NK-92 (cell line): ENCODE results near the gene APCS.

Experiments
- DNase-seq: peaks from one replicate; lab custom pipeline; 2025; ENCODE audit not compliant: unreplicated experiment; lab: John Stamatoyannopoulos, UW

Gene APCS, protein sequence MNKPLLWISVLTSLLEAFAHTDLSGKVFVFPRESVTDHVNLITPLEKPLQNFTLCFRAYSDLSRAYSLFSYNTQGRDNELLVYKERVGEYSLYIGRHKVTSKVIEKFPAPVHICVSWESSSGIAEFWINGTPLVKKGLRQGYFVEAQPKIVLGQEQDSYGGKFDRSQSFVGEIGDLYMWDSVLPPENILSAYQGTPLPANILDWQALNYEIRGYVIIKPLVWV

DNA sequence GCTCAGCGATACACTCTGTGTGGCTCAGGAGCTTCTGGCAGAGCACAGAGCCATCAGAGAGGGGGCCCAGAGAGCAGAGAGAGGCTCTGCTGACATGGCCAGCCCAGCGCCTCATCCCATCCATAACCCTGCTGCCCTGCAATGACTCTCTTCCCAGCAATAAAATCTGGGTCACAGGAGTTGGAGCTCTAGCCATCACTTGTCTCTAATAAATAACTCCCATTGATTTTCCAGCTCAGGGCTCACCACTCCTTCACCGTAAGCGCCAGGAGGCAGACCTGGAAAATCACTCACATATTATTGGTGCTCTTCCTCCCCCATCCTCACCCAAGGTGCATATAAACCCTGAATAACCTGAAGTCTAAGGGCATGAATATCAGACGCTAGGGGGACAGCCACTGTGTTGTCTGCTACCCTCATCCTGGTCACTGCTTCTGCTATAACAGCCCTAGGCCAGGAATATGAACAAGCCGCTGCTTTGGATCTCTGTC is at the start of gene APCS:
TSS of gene APCS (plus strand) at position 366 of the 491 bp plus-strand sequence. CDS start at position 462, 96 bp downstream.
- no peak for DNase-seq

DNA sequence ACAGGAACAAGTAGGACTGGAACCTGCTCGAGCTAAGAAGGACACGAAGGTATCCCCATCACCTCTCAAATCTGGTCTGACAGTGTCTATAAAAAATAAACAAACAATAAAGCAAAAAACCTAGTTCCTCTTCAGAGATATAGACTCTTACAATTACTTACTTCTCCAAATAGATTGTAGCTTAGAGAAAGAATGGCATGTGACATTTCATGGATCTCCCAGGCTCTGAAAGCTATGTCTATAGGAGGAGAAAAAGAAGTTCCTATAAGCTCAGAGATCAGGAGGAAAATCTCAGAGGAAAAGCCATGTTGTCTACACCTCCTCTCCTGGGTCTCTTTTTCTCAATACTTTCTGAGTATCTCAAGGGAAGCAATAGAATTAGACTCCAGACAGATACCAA is 39.5 kb upstream of the APCS start:
- DNase-seq: no peak

DNA sequence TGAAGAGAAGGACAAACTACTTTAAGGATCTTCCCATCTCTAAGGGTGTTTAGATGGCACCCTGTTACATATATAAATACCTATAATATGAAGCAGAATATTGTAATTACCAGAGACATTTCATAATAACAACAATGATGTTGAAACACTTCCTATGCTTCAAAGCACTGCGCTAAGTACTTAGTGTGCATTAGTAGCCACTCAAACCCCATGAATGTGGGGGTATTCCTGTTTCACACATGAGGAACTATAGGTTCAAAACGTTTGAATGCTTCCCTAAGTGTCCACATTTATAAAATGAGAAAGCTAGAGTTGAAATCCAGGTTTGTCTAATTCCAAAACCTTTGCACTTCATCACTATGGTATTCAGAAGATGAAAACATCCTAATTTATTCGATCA is 33.4 kb upstream of the APCS start:
- DNase-seq: no peak

DNA sequence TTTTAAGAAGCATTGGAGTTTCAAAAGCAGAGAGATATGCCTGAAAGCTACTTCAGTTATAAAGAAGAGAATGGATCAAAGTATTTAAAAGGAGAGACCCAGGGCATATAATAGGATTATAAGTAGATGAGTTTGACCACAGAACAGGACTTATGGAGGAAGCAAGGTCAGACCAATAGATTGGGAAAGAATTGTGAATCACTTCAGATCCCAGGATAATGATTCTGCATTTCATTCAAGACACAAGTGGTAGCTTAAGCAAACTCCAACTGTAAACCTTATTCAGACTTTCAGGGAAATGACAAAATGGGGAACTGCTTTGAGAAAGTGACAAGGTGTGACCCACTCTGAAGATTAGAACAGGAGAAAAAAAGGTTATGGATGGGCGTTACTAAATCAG is 32.9 kb upstream of the APCS start:
- DNase-seq: no peak

DNA sequence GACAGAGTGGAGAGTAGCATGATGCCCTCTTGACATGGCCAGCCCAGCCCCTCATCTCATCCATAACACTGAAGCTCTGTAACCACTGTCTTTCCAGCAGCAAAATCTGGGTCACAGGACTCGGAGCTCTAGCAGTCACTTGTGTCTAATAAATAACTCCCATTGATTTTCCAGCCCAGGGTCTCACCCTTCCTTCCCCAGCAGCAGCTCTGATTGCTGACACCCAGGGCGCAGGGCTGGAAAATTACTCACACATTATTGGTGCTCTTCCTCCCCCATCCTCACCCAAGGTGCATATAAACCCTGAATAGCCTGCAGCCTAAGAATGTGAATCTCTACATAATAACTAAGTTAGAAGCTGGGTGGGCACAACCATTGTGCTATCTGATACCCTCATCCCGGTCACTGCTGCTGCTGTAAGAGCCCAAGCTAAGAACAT is 30.7 kb upstream of the APCS start:
- no peak for DNase-seq

DNA sequence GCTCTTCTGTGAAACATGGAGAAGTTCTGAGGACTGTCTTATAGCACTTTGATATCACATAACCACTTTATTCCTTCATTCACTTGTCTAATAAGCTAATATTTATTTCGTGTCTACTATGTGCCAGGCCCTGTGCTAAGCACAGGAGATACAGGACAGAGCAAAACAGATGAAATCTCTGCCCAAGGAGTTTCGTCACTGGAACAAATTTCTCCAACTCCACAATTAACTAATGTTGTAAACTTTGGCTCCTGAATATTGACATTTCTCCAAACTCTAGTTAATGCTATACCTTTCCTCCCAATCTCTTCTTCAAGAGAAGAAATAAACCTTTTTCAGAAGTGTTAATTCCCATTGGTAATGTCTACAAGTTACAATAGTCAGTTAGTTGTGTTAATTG is 27.0 kb upstream of the APCS start:
- no peak for DNase-seq

DNA sequence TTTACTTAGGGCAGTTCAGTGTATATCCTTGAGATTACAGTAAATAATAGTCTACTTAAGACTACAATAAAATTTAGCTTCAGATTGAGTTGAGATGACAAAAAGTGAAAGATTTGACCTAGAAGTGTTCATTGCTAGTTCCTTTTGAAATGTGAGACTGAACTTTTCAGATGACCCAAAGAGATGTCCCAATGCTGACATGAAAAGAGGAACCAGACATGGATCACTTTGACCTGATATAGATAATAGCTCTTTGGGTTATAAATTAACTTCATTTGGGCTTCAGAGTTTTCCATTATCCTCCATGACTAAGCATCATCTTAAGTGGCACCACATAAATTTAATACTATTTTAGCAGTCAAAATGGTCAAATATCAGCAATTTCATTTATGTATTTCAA is 26.1 kb upstream of the APCS start:
- no peak for DNase-seq

DNA sequence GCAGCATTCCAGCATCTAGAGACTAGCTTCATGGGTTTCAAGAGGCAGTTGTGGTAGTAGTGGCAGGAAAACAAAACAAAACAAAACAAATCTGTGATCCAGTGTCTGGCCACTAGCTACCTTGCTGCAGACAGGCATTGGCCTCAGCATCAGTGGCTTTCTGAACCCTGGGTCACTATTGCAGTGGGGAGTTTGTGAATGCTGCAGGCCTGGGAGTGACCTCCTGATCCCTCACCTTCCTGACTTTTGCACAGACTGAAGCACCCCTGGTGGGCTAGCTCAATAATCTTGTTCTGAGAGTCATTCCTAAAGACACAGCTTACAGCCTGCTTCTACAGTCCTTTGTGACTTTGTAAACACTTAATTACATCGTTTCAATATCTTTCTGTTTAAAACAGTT is 24.9 kb upstream of the APCS start:
- no peak for DNase-seq

DNA sequence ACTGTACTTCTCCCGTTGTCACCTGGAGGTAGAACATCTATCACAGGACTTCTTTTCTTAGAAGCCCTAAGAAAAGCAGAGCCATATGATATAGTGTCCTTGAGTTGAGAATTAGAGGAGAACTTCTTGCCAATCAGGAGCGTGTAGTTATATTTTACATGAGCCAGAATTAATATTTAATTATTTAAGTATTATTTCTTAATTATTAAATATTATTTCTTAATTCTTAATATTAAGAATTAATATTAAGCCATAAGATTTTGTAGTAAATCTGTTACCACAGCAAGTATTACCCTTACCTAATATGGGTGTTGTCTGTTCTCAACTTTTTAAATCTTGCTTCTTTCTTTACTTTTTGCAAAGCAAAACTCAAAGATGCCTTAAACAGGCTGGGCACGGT is 10.2 kb upstream of the APCS start:
- no peak for DNase-seq

DNA sequence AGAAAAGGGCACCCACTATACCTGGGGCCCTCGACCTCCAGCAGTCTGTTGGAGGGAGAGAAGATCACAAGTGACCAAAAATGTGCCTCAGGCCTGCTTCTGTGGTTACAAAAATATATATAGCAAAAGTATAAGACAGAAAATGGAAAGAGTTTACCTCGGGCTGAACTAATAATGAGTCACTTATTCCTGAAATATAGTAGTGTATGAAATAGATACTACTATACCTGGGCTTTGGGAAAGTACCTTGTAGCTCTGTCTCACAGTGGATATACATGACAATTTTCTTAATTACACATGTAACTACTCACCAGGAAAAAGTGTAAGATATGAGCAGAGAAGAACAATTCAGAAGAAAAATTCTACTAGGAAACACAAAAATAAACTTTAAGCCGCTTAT is 7.3 kb upstream of the APCS start:
- DNase-seq: no peak

DNA sequence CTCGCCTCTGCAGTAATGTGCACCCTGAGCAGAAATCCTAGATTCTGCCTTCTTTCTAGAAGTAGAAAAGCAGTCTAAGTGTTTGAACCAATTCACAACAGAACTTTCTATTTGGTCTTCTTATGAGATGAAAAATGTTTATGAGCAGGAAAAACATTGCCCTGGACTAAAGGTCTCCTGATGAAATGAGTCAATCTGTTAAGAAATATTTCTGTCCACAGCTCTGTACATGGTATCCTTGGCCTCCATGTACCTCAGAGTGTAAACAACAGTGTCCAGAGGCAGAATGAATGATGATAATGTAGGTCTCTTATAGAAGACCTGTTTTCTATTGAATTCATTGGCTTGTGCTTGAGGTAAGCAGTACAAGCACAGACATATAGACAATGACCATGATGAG is 6.2 kb upstream of the APCS start:
- no peak for DNase-seq

DNA sequence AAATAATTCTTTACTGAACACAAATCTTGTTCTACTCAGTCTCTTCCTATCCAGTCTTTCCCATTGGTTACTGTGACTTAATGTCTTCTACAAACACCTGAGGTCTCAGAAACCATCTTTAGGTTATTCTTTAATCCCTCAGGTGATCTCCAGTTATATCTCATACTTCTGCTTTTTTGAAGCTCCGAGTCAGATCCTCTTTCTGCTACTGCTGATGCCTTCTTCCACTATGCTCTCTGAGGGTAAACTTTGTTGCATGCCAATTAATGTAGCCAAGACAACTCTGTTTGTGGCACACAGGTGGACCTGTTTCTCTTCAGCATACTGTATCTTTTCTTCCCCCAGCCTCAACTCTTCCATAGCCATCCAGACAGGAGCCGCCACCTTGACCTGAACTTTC is 3.1 kb upstream of the APCS start:
- DNase-seq: no peak

DNA sequence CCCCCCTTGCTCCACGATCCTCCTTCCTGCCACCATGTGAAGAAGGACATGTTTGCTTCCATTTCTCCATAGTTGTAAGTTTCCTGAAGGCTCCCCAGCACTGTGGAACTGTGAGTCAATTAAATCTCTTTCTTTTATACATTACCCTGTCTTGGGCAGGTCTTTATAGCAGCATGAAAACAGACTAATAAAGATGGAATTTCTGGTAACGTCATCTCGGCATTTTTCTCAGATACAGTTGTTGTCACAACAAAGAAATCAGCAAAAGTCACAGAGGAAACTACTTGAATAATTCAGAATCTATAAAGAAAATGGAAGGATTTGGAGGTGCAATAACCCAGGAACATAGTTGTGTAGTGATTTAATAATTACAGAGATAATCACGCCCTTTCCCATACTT is 4.4 kb downstream of the APCS start:
- DNase-seq: no peak

DNA sequence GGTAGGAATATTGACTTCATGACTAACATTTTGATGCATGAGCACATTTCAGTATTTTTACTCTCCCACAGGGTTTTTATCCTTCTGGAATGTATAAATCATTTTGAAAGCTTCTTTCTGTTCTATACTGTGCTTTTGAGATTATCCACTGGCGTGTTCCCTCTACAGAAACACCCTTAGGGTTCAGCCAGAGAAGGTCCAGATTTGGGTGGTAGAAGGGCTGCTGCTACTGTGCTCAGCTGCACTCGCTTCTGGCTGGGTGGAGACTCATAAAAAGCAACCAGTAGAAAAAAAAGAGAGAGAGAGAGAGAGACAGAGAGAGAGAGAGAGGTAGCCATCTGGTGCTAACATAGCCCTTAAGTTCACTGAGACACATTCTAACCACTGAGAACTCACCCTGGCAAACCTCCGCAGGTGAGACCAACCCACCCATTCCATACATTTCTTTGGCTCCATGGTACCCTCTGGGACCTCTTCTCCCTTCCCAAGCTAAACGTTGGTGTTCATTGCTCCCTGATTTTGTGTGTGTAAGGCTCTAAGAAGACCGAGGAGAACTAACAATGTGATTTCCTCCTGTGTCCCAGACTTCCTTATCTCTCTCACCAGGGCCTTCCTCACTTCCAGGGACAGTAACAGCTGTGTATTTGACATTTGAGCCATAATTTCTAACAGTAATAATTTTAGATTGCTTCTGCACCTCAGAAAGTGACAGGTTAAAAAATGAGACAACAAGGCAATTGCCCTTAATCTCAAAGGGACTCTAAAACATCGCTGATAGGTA is 7.2 kb downstream of the APCS start:
- no peak for DNase-seq

DNA sequence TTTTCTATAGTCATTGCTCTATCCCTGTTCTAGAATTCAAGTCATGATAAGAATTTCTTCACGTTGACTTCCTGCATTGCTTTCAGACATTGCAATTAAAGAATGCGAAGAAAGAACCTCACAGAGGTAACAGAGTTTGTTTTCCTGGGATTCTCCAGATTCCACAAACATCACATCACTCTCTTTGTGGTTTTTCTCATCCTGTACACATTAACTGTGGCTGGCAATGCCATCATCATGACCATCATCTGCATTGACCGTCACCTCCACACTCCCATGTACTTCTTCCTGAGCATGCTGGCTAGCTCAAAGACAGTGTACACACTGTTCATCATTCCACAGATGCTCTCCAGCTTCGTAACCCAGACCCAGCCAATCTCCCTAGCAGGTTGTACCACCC is 10.6 kb downstream of the APCS start:
- no peak for DNase-seq

DNA sequence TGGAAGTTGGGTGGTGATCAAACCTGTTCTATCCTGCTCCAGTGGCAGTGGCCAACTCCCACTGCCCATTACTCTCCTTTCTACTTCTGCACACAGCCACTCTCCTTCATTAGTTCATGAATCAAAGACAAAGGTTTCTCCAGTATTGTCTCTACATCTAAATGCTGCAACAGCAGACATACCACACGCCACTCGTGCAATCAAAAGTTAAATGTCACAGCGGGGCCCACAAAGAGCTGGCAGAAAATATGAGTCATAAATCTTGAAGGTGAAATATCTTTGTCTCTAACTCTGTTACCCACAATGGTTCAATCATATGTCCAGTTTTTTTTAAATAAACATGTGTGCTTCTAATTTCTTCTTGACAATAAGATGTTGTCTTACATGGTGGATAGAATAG is 13.3 kb downstream of the APCS start:
- DNase-seq: no peak

DNA sequence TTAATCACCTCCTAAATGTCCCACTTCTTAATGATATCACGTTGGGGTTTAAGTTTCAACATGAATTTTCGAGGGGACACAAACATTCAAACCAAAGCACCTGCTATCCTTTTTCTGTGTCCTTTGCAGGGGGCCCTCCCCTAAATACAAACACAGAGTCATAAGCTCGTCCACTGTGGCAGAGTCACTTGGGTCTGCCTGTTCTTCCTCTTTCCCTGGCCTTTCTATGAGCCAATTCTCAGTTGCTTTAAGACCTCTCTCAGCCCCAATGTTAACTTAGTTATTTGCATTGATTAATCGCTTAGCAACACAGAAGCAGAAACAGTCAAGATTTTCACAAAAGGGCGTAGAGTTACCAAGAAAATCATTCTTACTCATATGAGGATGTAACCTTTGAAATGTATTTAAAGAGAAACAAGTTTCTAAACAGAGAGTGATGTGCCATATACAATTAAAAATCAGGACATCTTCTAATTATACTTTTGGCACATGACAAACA is 14.9 kb downstream of the APCS start:
- DNase-seq: no peak

DNA sequence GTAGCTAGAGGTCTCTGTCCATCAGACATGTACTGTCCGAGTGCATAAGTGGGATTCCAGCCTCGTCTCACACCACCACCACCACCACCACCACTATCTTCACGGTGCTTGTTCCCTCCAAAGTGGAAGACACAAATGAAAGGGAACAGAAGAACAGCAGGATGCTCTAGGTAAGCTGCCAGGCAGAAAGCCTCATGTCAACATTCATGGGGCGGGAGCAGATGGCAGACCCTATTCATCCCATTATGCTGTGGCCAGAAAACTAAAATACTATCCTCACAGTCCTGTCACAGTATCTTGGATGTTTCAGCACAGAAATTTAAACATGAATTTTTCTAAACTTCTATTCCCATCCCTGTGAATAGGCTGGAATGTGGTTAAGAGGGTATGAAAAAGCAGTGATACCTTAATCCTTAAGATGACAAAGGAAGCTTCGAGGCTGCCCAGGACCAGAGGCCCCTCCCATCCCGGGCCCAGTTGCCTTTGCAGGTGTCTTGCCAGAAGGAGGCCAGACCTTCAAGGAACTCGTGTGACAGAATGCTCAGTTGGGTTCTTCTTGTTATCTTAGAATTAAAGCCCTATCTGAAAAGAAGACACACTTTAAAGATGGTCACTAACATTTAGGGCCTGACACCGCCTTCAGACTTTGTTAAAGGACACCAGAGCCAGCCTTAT is 24.7 kb downstream of the APCS start:
- no peak for DNase-seq

DNA sequence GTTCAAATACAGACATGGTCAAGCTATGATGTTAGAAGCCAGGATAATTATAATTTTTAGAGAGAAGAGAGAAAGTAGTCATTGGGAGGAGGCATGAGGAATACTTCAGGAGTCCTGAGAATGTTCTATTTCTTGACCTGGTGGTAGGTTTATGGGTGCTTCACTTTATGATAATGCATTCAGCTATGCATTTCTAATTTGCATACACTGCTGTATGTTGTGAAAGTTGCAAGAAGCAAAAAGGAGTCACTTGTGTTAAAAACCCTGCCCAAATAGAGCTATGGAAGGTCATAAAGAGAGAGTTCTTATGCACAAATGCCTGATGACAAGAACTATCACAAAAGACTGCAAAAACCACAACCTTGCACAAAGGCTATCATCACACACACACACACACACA is 45.3 kb downstream of the APCS start:
- DNase-seq: no peak
